A673 (cell line): Measurements from ENCODE around the gene DCHS2. TPM values are rescaled to one million over a fixed set of nuclear protein-coding genes. Genes with fewer than 3 reads are reported as not detected.

Experiments used
- BruUV-seq: library from RNA; stranded (reverse); fragments of 400-500 nt; replicated peaks from 2 replicates; lab custom pipeline; 2021; lab: Mats Ljungman, UMichigan
- CTCF ChIA-PET: fragments of 300-600 bp; sonication (Branson Sonifier 250); formaldehyde crosslinking; loops from one replicate; lab custom pipeline; 2022; ENCODE audit warnings: antibody characterized with exemption; lab: Charles Lee
- POLR2A ChIA-PET: fragments of 300-600 bp; sonication (Branson Sonifier 250); formaldehyde crosslinking; loops from one replicate; lab custom pipeline; 2022; ENCODE audit warnings: antibody characterized with exemption; ENCODE audit not compliant: low non-redundant PET; lab: Charles Lee
- DNase-seq: peaks from one replicate; pipeline ENCODE4 v3.0.0-alpha.2; 2015; ENCODE audit warnings: low spot score
- H3K27ac ChIP-seq: fragments of 200-600 bp; sonication (generic); 2 replicates; pipeline ENCODE4 v1.5.1; 2016; ENCODE audit warnings: mixed run types, low read depth, mild to moderate bottlenecking, mixed read lengths, antibody characterized with exemption, low read length; ENCODE audit not compliant: poor library complexity, severe bottlenecking
- H3K27me3 ChIP-seq: fragments of 200-600 bp; sonication (generic); replicated peaks from 2 replicates; pipeline ENCODE4 v1.6.1; 2017; ENCODE audit warnings: mixed run types, low read depth, mild to moderate bottlenecking, mixed read lengths, antibody characterized with exemption, low read length; ENCODE audit not compliant: insufficient read depth, poor library complexity
- H3K36me3 ChIP-seq: fragments of 200-600 bp; sonication (generic); 2 replicates; pipeline ENCODE4 v1.6.1; 2016; ENCODE audit warnings: mixed run types, mild to moderate bottlenecking, mixed read lengths, antibody characterized with exemption, low read length; ENCODE audit not compliant: insufficient read depth, poor library complexity, severe bottlenecking
- H3K4me1 ChIP-seq: fragments of 200-600 bp; sonication (generic); 2 replicates; pipeline ENCODE4 v1.6.1; 2017; ENCODE audit warnings: mixed run types, mild to moderate bottlenecking, mixed read lengths, antibody characterized with exemption, low read length; ENCODE audit not compliant: insufficient read depth, poor library complexity, severe bottlenecking
- H3K4me3 ChIP-seq: fragments of 200-600 bp; sonication (generic); 2 replicates; pipeline ENCODE4 v1.5.1; 2016; ENCODE audit warnings: low read depth, mixed run types, mild to moderate bottlenecking, mixed read lengths, low read length; ENCODE audit not compliant: poor library complexity, severe bottlenecking
- H3K9me3 ChIP-seq: fragments of 200-600 bp; sonication (generic); 2 replicates; pipeline ENCODE4 v1.6.1; 2016; ENCODE audit warnings: mixed run types, low read depth, mild to moderate bottlenecking, mixed read lengths, antibody characterized with exemption, low read length; ENCODE audit not compliant: poor library complexity, severe bottlenecking
- EZH2 ChIP-seq: fragments of 200-600 bp; sonication (generic); IDR thresholded peaks from 2 replicates; pipeline ENCODE4 v1.6.1; 2017; ENCODE audit warnings: borderline replicate concordance, low read depth, mild to moderate bottlenecking, mixed read lengths, antibody characterized with exemption, low read length; ENCODE audit not compliant: poor library complexity, severe bottlenecking
- intact Hi-C: fragments of 100-400 bp; cut with micrococcal nuclease; formaldehyde crosslinking; loops from one replicate; pipeline ENCODE4 v1.10.0; 2022; ENCODE audit not compliant: unreplicated experiment
- total RNA-seq: library from RNA; stranded (reverse); gene quantifications from 2 replicates; pipeline ENCODE4 v1.2.3, GENCODE V29; 2021
- TF ChIP-seq, protein P1 (sequence below): fragments of 300-800, 200-600 bp; sonication (generic); conservative IDR thresholded peaks from 2 replicates; pipeline ENCODE4 v1.5.1; 2017; ENCODE audit warnings: low read depth, mild to moderate bottlenecking, antibody characterized with exemption, low read length, moderate library complexity, mixed read lengths

DCHS2 gene
- total RNA-seq, 1 experiment from 2014 or later, result 0.58 TPM

DNA sequence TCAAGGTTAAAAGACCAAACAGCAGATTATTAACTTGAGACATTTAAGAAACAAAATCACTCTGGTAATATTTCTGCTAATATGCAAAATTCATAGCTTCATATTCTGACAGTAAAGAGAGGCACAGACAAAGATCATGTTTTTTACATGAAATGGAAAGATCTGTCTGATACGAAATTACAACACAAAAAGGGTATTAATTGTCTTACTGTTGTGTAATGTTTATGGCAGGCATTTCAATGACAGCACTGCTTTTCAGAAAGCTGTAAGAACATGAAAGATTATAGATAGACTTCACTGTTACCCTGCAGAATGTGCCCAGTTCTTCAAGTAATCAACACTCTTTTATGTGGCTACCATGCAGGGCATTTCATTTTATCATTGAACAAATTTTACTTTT is 15.4 kb downstream of the DCHS2 start:
- ChIA-PET CTCF (no interaction called here), POLR2A (no interaction called here)
- Histone ChIP-seq H3K4me1 (no peaks in the 10 kb centered on the region), H3K4me3 (no peak overlapping the region), H3K27ac (no peak overlapping the region), H3K36me3 (no peaks in the 10 kb centered on the region), H3K9me3 (no peaks in the 10 kb centered on the region), H3K27me3 (no peaks in the 10 kb centered on the region)
- intact Hi-C loops, result no loop called here
- no peak for TF ChIP-seq EZH2
- TF ChIP-seq, protein P1, sequence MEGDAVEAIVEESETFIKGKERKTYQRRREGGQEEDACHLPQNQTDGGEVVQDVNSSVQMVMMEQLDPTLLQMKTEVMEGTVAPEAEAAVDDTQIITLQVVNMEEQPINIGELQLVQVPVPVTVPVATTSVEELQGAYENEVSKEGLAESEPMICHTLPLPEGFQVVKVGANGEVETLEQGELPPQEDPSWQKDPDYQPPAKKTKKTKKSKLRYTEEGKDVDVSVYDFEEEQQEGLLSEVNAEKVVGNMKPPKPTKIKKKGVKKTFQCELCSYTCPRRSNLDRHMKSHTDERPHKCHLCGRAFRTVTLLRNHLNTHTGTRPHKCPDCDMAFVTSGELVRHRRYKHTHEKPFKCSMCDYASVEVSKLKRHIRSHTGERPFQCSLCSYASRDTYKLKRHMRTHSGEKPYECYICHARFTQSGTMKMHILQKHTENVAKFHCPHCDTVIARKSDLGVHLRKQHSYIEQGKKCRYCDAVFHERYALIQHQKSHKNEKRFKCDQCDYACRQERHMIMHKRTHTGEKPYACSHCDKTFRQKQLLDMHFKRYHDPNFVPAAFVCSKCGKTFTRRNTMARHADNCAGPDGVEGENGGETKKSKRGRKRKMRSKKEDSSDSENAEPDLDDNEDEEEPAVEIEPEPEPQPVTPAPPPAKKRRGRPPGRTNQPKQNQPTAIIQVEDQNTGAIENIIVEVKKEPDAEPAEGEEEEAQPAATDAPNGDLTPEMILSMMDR, result no peak
- BruUV-seq, result no TSS peak
- DNase-seq, result no peak

DNA sequence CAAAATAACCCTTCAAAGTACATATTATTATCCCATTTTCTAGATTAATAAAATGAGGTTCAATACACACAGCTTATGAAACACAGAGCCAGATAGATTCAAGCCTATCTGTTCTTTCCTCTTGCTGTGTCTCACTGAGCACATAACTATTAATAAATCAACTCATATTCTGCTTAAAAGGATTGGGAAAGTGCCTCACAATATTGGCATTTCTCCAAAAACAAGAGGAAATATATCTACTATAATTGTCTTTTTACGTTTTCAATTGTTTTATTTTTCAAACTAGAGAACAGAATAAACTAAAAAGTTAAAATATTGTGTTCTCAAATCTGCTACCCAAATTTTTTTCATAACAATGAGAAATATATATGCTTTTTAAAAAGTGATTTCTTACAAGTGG is 15.8 kb downstream of the DCHS2 start:
- H3K4me3 ChIP-seq, result no peak overlapping the region
- POLR2A ChIA-PET, result no interaction called here
- H3K4me1 ChIP-seq, result no peaks in the 10 kb centered on the region
- H3K36me3 ChIP-seq, result no peaks in the 10 kb centered on the region
- no peak overlapping the region for H3K27ac ChIP-seq
- BruUV-seq, result no TSS peak
- TF ChIP-seq EZH2, result no peak
- TF ChIP-seq, protein P1, result no peak
- H3K27me3 ChIP-seq, result no peaks in the 10 kb centered on the region
- CTCF ChIA-PET, result no interaction called here
- no peaks in the 10 kb centered on the region for H3K9me3 ChIP-seq
- no peak for DNase-seq
- intact Hi-C loops, result no loop called here

DNA sequence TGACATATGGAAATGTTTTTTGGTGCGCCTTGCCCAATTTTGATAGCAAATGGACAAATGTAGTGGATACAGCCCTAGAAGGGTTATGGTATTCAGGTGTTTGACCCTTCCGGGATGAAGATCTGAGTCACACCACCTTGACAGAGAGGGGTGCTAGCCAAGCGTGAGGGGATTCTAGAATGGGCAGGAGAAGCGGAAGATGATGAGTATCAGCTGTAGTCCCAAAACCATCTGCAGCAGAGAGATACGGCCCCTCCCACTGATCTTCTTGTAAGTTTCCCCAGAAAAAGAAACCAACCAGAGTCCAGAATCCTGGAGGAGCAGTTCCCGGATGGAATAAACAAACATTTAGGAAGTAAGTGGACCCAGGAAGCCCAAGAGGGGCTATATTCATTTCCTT is 18.1 kb downstream of the DCHS2 start:
- POLR2A ChIA-PET, result no interaction called here
- no peak for TF ChIP-seq EZH2
- TF ChIP-seq, protein P1, result no peak
- no peaks in the 10 kb centered on the region for H3K9me3 ChIP-seq
- H3K4me3 ChIP-seq, result no peak overlapping the region
- CTCF ChIA-PET, result no interaction called here
- intact Hi-C loops, result no loop called here
- DNase-seq, result no peak
- BruUV-seq, result no TSS peak
- H3K27me3 ChIP-seq, result no peaks in the 10 kb centered on the region
- H3K36me3 ChIP-seq, result no peaks in the 10 kb centered on the region
- H3K4me1 ChIP-seq, result no peaks in the 10 kb centered on the region
- H3K27ac ChIP-seq, result no peak overlapping the region
